SK-MEL-5 (cell line): Measurements from ENCODE around the gene SLC6A8. TPM values are rescaled to one million over a fixed set of nuclear protein-coding genes. Genes with fewer than 3 reads are reported as not detected.
"Not testable (repeated sequence)": the region's sequence is repeated elsewhere in the genome, so short reads cannot be mapped to it uniquely, and the experiment has no call there.

Experiments used
- DNase-seq: peaks from one replicate; pipeline ENCODE4 v3.0.0-alpha.2; 2016; ENCODE audit warnings: low read depth, low spot score
- in situ Hi-C: cut with HindIII; loops from 2 replicates; pipeline ENCODE4 v1.10.0; 2016; ENCODE audit warnings: low sequenced_read_pairs, high pct_unique_total_duplicates, low pct_unique_long_range_greater_than_20kb
- total RNA-seq: library from RNA; depleted of rRNA; stranded (reverse); fragments of >200 nt; shearing (Covaris generic); gene quantifications from 2 replicates; pipeline ENCODE4 v1.2.3, GENCODE V29; 2014

SLC6A8 gene
- total RNA-seq, 1 experiment from 2014 or later = 48.1 TPM

DNA sequence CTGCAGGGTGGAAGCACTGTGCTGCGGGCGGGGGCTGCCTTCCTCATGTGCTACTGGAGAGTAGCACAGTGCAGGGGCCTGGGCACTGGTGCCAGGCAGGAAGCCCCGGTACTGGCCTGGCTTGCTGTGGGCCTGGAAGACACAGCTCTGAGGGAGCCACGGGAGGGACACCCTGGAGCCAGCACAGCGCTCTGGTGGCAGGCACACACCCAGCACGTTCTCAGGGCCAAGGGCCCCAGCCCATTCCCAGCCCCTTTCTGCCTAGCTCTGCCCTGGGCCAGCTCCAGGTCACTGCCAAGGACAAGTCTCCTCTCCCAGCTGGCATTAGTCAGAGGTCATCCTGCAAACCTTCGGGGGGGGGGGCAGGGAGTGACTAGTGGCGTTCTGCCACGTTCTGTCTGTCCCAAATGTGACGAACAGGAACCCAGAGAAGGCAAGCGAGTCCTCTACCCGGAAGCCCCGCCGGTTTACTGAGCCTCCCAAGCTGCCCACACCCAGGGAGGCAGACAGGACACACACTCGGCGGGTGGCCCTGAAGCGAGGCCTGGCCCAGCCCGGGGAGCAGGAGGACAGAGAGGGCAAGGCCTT, 12.2 kb downstream of the SLC6A8 start:
- in situ Hi-C loops, DNase-seq: not testable (repeated sequence)

DNA sequence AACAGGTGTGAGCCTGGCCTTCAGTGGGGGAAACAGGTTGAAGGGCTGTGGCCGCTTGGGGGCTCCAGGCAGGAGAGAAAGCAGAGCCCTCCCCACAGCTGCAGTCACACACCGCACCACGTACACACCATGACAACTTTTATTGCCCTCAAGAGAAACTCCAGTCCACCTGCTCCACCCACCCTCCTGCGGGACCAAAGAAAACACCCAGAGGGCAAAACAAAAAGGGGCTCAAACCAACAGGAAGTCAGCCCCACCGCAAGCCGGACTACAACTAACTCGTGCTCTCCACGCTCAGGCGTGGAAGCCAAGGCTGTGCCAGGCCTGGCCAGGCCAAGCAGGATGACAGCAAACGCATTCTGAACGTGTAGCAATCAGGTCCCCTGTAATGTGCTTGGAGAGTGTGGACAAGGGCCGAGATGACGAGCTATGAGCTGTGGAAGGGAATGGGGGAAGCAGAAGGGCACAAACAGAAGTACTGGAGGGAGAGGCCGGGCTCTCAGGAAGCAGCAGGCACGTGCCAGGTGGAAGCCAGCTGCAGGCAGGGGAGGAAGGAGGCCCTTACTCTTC, 12.7 kb downstream of the SLC6A8 start:
- in situ Hi-C loops = no loop called here
- no peak for DNase-seq

DNA sequence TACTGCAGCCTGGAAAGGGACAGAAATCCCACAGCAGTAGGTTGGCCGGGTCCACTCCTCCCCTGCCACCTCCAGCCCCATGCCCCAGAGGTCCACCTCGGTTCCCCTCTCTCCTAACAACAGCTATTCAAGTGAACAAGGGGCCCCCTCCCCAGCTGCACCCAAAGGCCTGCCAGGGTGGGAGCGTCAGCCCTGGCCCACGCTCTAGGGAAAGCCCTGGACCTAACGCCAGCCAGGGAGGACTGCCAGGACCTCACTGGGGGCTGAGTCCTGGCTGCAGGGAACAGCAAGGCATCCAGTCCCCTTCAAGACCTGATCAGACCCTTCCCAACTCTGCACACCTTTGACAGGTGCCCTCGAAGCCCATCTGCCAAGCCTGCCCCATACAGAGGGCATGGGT, 13.2 kb downstream of the SLC6A8 start:
- in situ Hi-C loops = no loop called here
- no peak for DNase-seq

DNA sequence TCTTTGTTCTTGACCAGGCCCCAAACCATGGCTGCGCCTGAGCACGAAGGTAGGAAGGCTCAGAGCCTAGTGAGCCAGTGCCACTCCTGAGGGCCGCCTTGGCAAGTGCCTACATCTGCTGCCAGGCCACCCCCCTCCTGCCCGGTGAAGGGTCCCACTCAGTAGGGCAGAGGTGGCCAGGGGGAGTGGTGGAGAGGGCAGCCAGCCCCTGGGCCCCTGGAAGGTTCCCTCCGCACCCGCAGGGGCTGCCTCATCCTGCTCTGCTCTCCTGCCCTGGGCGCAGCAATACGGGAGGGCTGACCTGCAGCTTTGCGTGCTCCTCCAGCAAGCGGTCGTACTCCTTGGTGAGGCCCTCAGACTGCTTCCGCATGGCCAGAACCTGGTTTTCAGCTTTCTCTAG, 14.0 kb downstream of the SLC6A8 start:
- in situ Hi-C loops = no loop called here
- DNase-seq = no peak

DNA sequence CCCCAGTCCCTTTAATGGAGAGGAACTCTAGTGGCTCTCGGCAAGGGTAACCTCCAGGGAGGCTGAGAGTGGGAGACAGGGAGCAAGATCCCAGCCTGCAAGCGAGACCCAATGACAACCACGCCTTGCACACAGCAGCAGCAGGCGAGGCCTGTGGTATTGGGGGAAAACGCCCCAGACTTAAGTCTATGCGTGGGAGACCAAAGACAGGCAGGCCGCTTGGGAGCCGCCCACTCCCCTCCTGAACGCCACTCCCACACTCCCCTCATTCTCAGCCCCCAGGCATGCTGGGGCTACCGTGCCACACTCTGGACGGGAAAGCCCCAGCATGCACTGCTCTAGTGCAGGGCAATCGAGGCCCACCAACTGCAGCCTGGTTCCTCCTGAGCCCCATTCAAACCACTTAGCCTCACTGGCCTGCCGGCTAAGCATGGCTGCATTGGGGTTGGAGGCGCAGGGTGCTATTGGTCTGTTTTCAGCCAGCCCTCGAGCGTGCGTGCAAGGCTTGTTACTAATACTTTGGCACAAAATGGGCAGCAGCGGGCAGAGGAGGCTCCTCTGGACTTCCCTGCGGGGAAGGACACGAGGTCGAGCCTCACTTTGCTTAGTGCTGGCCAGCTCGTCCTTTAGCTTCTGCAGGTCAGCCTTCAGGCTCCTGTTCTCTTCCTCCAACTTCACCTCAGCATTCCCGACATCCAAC, 14.8 kb downstream of the SLC6A8 start:
- in situ Hi-C loops = no loop called here

DNA sequence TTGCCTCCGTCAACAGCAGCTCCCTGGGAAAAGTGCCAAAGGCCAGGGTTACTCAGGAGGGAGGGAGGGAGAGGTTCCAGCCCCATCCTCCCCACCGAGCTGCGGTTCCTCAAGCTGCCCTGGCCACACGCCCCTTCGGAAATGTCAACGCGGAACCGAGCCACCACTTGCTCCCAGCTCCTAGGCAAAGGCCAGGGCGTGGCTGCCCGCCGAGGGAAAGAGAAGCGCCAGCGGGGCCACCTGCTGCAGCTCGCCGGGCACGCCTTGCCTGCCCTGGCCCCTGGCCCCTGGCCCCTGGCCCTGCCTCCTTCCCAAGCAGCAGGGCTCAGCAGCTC, 15.3 kb downstream of the SLC6A8 start:
- no peak for DNase-seq
- in situ Hi-C loops = no loop called here

More for the DNA sequence above, 14.8 kb downstream of the SLC6A8 start:
- DNase-seq = no peak

DNA sequence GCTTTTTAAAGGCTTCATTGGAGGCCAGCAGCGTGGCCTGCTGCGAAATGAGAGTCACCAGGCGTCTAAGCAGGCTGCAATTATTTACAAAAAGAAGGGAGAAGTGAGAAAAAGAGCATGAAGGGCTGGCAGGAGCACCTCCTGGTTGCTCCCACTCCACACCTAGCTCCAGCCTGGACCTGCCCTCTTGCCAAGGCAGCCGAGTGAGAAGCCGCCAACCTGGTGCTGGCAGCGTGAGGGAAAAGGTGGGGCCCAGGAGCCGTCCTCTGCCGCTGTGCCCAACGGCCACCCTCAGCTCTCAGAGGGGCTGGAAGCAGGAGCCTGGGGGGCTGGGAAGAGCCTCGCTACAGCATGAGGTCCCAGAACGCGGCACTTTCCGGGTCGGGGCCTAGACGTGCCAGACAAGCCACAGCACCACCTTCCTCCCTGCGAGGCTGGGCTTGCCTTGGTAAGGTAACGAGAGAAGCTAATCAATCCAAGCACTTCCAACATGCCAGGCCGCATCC, 16.3 kb downstream of the SLC6A8 start:
- in situ Hi-C loops = no loop called here

DNA sequence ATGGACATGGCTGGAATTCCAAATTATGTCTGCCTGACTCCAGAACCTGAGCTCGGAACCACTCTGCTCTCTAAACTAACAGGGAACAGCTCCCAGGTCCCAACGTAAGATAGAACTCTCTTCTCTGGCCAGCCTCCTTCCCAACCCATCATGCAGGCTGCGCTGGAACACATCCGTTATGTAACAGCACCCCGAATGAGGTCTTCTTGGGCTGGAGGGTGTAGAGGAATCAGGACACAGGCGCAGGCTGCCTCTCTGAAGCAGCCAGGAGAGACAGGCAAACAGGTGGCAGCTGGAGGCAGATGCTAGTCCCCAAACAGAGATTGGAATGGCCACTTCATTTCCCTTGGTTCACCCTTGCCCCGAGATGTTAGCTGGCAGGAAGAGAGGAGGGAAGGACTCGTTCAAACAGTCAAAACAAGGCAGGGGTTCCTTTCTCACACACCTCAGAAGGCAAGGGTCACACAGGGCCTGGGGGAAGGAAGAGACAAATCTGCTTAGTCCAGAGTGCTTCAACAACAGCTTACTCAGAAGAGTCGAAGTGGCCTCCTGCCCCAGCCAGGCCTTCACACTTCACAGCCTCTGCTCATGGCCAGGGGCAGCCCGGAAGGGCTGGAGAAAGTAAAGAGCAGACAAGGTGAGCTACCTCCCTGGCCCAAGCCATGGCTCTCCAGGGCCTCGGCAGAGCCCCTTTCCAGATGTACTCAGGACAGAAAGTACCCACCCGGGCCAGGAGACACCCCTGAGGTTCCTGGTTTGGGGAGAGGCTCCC, 17.1 kb downstream of the SLC6A8 start:
- not testable (repeated sequence) for DNase-seq

More for the DNA sequence above, 16.3 kb downstream of the SLC6A8 start:
- DNase-seq = no peak

DNA sequence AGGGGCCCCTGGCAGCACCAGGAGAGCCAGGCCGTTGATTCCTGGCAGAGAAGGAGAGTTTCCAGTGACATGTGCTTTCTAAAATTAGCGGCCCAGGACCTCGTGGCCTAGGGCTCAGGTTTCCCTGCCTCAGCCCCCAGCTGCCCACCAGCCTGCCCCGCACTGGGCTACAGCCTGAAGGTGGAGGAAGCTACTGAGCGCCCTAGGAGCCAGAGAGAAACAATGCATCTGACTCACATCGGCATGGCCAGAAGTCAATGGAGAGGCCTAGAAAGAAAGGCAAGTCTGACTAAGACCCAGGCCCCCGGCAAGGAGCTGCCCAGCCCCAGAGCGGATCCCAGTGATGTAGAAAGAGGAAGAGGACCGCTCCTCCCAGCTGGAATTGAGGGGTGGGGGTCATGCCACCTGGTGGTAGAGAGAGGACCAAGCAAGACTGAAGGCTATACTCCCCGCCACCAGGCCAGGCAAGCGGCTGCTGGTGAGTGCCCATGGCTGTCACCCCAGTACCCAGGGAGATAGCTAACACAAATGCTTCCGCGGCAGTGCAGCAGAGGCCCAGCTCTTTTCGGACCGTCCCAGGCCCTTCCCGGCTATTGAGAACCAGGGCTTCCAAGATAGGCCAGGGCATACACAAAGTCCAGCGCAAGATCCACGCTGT, 17.8 kb downstream of the SLC6A8 start:
- in situ Hi-C loops, DNase-seq: not testable (repeated sequence)

More for the DNA sequence above, 17.1 kb downstream of the SLC6A8 start:
- in situ Hi-C loops = not testable (repeated sequence)

DNA sequence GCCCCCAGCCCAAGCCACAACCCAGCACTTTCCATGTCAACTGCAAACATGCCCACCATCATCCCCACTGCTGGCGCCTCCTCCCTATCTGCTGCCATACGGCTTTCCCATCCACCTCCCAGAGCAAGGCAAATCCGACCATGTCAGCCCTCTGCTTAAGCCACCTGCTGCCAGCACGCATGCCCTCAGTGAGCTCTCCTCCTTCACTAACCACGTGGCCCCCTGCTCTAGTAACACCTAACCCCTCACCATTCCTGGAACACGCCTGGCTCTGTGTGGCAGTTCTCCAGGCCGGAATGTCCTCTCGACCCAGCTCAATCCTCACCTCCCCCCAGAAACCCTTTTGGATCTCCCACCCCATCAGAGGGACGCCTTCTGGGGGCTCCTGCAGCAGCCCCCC, 19.1 kb downstream of the SLC6A8 start:
- no peak for DNase-seq
- in situ Hi-C loops = no loop called here

DNA sequence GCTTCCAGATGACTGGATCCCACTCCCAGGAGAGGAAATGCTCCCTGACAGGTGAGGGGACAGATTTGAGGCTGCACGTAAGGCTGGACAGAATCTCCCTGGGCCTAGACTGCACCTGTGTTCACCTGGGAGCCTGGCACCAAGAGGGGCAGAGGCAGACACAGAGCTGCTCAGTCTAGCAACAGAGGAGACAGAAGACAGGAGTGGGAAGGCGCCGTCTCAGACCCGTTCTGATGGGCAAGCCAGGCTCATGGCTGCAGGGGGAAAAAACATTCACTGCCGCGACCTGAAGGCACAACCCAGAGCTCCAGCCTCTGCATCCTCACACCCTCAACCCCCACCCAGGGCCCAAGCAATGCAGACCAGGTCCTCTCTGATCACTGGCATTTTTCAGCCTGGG, 19.7 kb downstream of the SLC6A8 start:
- in situ Hi-C loops = no loop called here
- no peak for DNase-seq

DNA sequence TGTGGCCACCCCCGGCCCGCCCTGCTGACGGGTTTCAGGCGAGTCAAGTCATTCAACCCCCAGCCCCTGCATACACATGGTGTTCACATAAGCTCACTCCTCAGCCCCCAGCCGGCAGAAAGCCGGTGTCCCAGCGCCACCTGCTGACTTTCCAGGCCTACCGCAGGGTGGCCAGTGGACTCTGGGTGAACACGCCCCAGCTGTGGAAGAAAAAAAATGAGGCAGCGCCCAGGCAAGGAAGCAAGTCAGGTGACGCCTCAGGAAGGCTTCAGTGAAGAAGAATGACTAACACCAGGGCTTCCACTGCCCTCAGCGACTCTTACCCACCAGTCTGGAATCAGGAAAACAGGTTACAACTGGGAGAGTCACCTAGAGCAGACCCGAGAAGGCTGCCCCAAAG, 20.7 kb downstream of the SLC6A8 start:
- DNase-seq = peak; percentile 85
- in situ Hi-C loops = no loop called here

DNA sequence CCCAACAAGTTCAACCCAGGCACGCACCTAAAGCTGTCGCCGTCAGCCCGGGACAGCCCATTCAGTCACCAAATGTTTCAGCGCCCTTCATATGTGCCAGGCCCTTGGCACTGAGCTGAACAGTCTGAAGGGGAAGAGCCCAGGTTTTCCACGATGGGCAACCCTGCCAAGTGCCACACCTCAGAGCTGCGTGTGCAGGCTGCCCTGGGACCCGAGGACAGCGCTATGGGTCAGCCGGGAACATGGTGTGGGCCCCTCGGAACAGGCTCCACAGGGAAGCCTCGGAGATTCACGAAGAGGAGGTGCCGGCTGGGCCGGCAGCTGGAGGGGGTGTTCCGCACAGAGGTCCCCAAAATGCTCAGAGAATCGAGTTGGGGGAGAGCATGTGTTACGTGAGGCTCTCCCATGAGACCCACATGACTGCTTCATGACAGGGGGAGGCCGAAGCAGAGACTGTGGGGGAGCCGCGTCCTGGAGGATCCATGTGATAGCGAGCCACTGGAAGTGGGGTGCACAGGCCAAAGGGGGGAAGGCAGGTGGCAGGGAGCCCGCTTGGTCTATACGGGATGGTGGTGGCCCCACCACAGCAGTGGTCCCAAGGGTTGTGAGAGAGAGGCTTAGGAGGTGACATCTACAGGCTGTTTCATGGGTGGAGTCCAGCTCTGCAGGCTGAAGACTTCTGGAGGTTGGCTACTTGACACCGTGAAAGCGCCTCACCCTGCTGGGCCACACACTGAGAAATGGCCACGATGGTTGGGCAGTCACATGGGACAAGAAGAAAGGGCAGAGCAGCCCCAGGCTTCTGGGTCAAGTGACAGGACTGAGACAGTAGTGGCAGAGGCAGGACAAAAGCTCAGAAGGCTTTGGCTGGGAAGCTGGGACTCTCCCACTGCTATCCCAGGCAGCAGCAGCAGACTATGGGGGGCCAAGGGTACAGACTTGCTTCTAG, 22.3 kb downstream of the SLC6A8 start:
- in situ Hi-C loops = no loop called here
- DNase-seq = no peak

DNA sequence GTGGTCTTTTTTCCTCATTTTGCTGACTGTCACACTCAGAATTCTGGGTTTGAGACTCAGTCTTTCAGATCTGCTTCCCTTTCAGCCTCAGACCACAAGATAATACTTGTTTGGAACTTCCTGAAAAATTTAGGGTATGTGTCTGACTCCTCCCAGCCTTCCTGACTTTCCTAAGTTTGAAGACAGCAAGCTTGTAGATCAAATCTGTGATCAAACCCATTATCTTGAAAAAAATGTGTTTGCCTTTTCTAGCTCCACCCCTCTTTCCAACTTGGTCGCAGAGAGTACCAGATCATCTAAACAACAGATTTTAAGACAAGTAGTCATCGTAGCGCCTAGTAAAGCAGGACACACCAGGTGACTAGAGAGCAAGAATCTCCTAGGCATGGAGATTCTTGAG, 26.5 kb downstream of the SLC6A8 start:
- in situ Hi-C loops = no loop called here
- DNase-seq = no peak

DNA sequence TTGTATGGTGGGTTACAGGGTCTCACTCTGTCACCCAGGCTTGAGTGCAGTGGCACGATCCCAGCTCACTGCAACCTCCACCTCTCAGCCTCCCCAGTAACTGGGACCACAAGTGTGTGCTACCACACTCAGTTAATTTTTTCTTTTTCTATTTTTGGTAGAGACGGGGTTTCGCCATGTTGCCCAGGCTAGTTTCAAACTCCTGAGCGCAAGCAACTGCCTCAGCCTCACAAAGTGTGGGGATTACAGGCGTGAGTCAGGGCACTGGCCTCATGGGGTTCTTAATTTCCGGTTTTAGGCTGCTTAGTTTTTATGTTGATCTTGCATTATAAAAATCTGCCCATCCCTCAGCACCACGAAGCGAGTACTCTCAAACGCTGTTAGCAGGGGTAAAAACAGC, 29.7 kb downstream of the SLC6A8 start:
- no peak for DNase-seq
- in situ Hi-C loops = no loop called here

DNA sequence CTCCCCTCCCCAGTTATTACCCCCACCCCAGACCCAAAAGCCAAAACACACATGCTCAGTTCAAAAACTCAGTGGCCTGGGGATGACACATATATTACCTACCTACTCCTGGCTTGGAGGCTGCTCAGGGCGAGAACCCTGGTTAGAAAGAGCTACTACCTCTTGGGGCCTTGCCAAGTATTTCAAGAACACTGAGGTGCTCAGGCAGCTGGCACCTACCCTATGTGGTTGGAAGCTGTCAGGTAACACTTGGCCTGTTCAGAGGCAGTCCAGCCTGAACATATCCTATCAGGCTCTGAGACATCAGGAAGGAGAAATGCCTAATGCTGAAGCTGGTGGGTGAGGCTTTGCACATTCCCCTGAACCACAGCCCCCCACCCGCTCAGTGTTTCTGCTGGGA, 31.5 kb downstream of the SLC6A8 start:
- DNase-seq = no peak
- in situ Hi-C loops = no loop called here

DNA sequence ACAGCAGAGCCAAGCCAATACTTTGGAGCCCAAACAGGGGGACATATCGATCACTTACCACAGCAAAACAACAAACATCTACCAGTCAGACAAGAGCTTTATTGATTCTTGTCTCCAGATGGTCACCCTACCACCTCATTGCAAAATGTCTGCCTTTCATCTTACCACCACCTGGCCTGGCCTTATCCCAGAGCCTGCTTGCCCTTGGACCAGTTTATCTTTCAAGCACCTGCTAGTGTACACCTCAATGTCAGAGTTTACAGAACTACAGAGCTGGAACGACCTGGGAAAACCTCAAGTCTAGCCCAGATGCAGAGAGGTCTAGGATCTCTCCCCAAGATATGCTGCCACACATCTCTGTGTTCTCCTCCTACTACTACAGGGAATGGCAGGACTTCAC, 32.0 kb downstream of the SLC6A8 start:
- in situ Hi-C loops = no loop called here
- no peak for DNase-seq
